Fibroblast of mammary gland (primary cell): ENCODE measurements around the gene CLSTN2.

ENCODE experiments used
- DNase-seq: peaks from one replicate; pipeline ENCODE4 v3.0.0-alpha.2; 2010; ENCODE audit warnings: low read depth
- H3K4me3 ChIP-seq: 2 replicates; pipeline ENCODE4 v1.5.1; 2011; ENCODE audit warnings: low read depth, mild to moderate bottlenecking, low read length, moderate library complexity; ENCODE audit not compliant: control insufficient read depth
- TF ChIP-seq, protein P1 (sequence below): conservative IDR thresholded peaks from 2 replicates; pipeline ENCODE4 v1.5.1; 2011; ENCODE audit warnings: low read depth, low read length, inconsistent platforms; ENCODE audit not compliant: control insufficient read depth, insufficient read depth

Gene CLSTN2

DNA sequence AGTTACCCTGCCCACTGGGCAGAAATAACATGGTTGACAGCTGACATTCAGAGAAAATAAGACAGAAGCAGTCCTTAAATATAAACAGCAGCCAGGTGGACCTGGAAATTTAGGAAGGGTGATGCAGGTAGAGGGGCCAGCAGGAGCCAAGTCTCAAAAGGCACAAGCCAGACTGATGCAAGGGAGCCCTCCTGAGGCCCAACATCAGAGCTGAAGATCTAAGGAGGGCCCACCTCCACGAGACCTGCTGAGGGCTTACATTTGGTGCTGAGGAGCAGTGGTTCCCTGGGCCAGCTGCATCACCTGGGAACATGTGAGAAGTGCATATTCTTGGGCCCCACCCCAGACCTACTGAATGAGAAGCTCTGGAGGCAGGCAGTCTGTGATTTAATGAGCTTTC lies 637.3 kb downstream of the CLSTN2 start:
- TF ChIP-seq, protein P1, sequence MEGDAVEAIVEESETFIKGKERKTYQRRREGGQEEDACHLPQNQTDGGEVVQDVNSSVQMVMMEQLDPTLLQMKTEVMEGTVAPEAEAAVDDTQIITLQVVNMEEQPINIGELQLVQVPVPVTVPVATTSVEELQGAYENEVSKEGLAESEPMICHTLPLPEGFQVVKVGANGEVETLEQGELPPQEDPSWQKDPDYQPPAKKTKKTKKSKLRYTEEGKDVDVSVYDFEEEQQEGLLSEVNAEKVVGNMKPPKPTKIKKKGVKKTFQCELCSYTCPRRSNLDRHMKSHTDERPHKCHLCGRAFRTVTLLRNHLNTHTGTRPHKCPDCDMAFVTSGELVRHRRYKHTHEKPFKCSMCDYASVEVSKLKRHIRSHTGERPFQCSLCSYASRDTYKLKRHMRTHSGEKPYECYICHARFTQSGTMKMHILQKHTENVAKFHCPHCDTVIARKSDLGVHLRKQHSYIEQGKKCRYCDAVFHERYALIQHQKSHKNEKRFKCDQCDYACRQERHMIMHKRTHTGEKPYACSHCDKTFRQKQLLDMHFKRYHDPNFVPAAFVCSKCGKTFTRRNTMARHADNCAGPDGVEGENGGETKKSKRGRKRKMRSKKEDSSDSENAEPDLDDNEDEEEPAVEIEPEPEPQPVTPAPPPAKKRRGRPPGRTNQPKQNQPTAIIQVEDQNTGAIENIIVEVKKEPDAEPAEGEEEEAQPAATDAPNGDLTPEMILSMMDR, result no peak

DNA sequence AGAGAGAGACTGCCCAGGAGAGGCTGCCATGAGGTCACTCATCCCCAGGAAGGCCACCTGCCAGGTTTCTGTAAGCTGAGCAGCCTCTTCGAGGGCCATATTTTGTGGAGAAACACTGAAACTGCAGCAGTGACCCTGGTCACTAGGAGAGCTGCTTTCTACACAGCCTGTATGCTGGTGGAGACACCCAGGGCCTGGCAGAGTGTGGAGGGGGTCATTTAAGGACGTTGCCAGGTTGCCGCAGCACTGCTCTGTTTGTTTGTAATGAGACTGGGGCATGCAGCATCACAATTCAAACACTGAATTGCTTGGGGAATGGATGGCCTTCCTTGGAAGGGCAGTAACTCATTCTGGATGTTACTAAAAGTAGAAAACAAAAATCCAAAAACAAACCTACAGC lies 638.0 kb downstream of the CLSTN2 start:
- TF ChIP-seq, protein P1, result no peak
- H3K4me3 ChIP-seq, result no peak overlapping the region
- DNase-seq, result no peak

More for the DNA sequence above, 637.3 kb downstream of the CLSTN2 start:
- no peak overlapping the region for H3K4me3 ChIP-seq
- DNase-seq, result no peak

DNA sequence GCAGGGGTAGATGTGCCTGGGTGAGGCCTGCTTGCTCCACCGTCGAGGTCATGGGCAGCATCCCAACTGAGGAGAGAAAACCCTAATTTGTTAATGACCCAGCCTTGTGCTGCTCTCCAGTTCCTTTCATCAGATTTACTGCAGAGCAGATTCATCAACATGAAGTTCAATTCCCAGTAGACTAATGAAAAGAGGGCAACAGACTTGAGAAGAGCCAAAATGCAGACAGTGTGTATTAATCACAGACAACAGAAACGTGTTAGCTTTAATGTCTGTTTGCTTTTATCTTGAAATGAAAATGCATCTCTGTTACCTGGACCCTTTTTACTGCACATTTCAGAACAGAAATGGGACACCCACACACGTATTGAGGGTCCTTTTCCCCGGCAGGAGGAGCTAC lies 639.4 kb downstream of the CLSTN2 start:
- TF ChIP-seq, protein P1, result no peak
- no peak for DNase-seq
- H3K4me3 ChIP-seq, result no peak overlapping the region

DNA sequence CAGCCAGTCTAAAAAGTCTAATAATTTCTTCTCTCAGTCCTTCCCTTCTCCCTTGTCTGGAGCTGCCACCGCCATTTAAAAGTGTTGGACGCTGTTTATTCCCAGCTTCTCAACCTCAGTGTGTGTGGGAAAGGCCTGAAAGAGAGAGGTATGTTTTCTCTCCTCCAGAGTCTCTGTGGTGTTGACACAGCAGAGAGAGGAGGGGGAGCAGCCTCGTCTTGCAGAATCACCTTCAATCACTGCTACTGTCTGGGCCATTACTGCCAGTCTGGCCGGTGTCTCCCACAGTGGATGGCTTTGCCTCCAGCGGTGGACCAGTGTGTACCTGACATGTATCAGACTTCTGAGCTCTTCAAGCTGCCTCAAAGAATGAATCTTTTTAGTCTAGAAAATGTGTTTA lies 641.5 kb downstream of the CLSTN2 start:
- no peak for DNase-seq
- TF ChIP-seq, protein P1, result no peak
- no peak overlapping the region for H3K4me3 ChIP-seq

DNA sequence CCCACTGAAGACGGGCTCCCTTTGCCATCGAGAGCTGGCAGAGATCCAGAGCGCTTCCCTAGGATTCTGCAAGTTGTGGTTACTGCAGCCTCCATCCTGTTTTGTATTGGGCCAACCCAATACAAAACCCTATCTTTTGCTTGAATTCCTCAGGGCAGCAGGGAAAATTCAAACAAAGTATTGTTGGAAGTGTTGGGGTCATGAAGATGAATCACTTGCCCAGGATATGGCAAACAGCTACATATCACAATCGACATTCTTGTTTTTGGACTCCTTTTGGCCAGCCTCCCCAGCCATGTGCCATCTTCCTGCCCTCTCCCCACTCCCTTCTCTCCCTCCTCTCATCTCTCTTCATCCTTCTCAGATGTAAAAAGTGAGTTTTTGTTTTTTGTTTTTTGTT lies 642.9 kb downstream of the CLSTN2 start:
- no peak overlapping the region for H3K4me3 ChIP-seq
- TF ChIP-seq, protein P1, result no peak
- no peak for DNase-seq

DNA sequence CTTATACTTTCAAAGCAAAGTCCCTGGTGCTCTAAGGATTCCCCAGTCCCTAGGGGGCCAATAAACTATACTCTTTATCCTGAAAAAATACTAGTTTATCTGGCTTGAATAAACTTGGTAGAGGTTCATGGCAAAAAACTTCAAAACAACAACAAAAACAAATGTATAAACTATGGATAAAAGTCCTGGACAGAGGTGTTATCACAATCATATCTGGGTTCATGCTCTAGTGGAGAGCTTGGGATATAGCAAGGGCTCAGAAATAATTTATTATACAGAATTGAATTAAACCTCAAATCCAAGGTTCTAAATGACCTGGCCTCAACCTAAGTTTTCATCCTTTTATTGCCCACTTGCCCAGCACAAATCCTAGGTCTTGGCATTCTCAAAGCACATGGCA lies 644.3 kb downstream of the CLSTN2 start:
- no peak for DNase-seq
- TF ChIP-seq, protein P1, result peak; percentile 8
- no peak overlapping the region for H3K4me3 ChIP-seq

DNA sequence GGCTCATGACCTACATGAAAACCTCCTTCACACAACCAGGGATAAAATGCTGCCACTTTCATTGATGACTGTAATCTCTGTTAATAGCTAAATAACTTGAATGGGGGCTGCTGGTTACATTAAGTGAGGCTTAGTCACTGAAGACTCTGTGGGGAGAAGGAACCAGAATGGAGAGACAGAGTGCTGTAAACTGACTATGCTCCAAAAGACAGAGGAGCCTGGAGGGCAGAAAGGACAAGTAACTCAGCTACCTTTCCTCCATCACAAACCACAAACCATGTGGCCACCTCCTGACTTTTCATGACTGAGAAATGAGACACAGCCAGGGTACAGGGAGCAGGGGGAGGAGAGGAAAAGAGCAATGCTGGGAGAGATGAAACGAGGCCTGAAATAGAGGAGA lies 645.8 kb downstream of the CLSTN2 start:
- TF ChIP-seq, protein P1, result no peak
- peak; percentile 29 for DNase-seq
- H3K4me3 ChIP-seq, result no peak overlapping the region
